ENCODE data around the gene KCNQ1.

KCNQ1 gene

DNA sequence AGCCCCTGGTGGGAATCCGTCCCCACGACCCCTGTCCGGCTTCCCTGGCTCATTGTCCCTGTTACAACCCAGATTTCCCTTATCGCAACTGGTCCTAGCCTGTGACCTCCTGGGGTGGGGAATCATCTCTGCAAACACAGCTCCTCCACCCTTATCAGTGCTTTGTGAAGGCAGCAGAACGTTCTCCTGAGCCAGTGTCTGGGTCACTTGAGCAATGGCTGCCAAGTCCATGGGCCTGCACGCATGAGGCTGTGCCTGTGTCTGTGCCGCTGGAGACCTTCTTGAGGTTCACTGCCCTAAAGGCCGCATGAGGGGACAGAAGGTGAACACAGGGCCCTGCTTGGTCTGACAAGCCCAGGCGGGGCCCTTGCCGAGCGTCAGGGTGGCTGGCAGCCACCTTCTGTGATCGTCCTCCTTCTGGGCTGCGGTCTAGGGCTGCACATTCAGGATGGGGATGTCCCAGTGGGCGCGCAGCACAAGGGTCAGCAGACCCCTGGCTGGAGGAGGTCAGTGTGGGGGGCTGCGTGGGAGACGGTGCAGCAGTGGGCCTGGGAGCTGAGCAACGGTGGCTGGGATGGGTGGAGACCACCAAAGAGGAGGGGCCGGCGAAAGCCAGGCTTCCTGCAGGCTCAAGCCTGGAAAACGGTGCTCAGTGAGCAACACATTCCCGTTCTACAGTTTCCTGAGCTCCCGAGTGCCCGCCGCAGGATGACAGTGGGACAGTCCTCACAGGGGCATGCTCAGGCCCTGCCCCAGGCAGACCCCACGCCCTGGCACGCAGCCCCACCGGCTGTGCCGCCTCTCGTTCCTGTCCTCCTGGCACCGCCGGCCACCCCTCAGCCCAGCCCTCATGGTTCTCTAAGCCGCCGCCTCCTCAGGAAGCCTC is 366.6 kb downstream of the KCNQ1 start:
- TF ChIP-seq ISL1 (CRISPR knock-in tag; IDR thresholded peaks at IDR 0.05) (no peak), ZNF8 (CRISPR knock-in tag; IDR thresholded peaks at IDR 0.05) (no peak), ESRRG (CRISPR knock-in tag; IDR thresholded peaks at IDR 0.05) (no peak), TOX (CRISPR knock-in tag; IDR thresholded peaks at IDR 0.05; ENCODE audit: borderline replicate concordance) (no peak), SNAI2 (CRISPR knock-in tag; IDR thresholded peaks at IDR 0.05) (no peak), ZC3H10 (CRISPR knock-in tag; IDR thresholded peaks at IDR 0.05) (no peak), RARB (CRISPR knock-in tag; IDR thresholded peaks at IDR 0.05) (no peak), PPARA (CRISPR knock-in tag; IDR thresholded peaks at IDR 0.05; ENCODE audit: borderline replicate concordance) (no peak), TCF4 (CRISPR knock-in tag; IDR thresholded peaks at IDR 0.05; ENCODE audit: borderline replicate concordance) (no peak)
- TF ChIP-seq, protein P1, sequence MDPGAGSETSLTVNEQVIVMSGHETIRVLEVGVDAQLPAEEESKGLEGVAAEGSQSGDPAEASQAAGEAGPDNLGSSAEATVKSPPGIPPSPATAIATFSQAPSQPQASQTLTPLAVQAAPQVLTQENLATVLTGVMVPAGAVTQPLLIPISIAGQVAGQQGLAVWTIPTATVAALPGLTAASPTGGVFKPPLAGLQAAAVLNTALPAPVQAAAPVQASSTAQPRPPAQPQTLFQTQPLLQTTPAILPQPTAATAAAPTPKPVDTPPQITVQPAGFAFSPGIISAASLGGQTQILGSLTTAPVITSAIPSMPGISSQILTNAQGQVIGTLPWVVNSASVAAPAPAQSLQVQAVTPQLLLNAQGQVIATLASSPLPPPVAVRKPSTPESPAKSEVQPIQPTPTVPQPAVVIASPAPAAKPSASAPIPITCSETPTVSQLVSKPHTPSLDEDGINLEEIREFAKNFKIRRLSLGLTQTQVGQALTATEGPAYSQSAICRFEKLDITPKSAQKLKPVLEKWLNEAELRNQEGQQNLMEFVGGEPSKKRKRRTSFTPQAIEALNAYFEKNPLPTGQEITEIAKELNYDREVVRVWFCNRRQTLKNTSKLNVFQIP (CRISPR knock-in tag; IDR thresholded peaks at IDR 0.05; ENCODE audit: borderline replicate concordance, low read depth), result no peak
- TF ChIP-seq, protein P2, sequence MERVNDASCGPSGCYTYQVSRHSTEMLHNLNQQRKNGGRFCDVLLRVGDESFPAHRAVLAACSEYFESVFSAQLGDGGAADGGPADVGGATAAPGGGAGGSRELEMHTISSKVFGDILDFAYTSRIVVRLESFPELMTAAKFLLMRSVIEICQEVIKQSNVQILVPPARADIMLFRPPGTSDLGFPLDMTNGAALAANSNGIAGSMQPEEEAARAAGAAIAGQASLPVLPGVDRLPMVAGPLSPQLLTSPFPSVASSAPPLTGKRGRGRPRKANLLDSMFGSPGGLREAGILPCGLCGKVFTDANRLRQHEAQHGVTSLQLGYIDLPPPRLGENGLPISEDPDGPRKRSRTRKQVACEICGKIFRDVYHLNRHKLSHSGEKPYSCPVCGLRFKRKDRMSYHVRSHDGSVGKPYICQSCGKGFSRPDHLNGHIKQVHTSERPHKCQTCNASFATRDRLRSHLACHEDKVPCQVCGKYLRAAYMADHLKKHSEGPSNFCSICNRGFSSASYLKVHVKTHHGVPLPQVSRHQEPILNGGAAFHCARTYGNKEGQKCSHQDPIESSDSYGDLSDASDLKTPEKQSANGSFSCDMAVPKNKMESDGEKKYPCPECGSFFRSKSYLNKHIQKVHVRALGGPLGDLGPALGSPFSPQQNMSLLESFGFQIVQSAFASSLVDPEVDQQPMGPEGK (CRISPR knock-in tag; IDR thresholded peaks at IDR 0.05; ENCODE audit: borderline replicate concordance), result no peak
- TF ChIP-seq, protein P3, sequence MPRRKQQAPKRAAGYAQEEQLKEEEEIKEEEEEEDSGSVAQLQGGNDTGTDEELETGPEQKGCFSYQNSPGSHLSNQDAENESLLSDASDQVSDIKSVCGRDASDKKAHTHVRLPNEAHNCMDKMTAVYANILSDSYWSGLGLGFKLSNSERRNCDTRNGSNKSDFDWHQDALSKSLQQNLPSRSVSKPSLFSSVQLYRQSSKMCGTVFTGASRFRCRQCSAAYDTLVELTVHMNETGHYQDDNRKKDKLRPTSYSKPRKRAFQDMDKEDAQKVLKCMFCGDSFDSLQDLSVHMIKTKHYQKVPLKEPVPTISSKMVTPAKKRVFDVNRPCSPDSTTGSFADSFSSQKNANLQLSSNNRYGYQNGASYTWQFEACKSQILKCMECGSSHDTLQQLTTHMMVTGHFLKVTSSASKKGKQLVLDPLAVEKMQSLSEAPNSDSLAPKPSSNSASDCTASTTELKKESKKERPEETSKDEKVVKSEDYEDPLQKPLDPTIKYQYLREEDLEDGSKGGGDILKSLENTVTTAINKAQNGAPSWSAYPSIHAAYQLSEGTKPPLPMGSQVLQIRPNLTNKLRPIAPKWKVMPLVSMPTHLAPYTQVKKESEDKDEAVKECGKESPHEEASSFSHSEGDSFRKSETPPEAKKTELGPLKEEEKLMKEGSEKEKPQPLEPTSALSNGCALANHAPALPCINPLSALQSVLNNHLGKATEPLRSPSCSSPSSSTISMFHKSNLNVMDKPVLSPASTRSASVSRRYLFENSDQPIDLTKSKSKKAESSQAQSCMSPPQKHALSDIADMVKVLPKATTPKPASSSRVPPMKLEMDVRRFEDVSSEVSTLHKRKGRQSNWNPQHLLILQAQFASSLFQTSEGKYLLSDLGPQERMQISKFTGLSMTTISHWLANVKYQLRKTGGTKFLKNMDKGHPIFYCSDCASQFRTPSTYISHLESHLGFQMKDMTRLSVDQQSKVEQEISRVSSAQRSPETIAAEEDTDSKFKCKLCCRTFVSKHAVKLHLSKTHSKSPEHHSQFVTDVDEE (CRISPR knock-in tag; IDR thresholded peaks at IDR 0.05), result no peak
- no peak for ATAC-seq

DNA sequence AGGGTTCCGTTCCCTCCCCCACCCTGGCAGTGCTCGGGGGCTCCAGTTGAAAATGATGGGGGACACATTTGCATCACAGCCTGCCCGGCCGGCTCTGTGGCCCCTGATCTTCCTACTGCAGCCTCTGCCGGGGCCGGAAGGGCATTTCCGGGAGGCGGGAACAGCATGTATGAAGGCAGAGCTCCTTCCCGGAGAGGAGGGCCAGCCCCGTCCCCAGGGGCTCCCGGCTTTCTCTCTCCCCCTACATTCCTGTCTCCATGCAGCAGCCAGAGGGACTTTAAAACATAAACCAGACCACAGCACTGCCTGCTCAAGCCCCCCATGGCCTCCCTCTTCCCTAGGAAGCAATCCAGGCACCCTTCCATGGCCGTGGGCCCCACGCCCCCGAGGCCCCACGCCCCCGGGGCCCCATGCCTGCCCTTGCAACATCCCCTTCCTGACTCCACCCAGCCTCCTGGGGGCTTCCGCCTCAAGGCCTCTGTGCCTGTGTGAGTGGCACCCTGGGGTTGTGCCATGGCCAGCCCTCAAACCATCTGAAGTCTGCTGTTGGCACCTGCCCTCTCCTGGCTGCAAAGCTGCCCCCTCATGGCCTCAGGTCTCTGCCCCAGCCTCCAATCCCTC is 367.7 kb downstream of the KCNQ1 start:
- ATAC-seq, result no peak
- TF ChIP-seq ZNF8 (CRISPR knock-in tag; IDR thresholded peaks at IDR 0.05) (no peak), ZNF70 (CRISPR knock-in tag; IDR thresholded peaks at IDR 0.05) (no peak), SNAI2 (CRISPR knock-in tag; IDR thresholded peaks at IDR 0.05) (no peak), ZFP30 (CRISPR knock-in tag; IDR thresholded peaks at IDR 0.05) (no peak), ESRRG (CRISPR knock-in tag; IDR thresholded peaks at IDR 0.05) (no peak), ISL1 (CRISPR knock-in tag; IDR thresholded peaks at IDR 0.05) (no peak), TCF4 (CRISPR knock-in tag; IDR thresholded peaks at IDR 0.05; ENCODE audit: borderline replicate concordance) (no peak), CSDC2 (CRISPR knock-in tag; IDR thresholded peaks at IDR 0.05) (no peak), BACH2 (CRISPR knock-in tag; IDR thresholded peaks at IDR 0.05; ENCODE audit: borderline replicate concordance) (no peak), ZC3H10 (CRISPR knock-in tag; IDR thresholded peaks at IDR 0.05) (no peak), ZFP3 (CRISPR knock-in tag; IDR thresholded peaks at IDR 0.05) (no peak), PPARA (CRISPR knock-in tag; IDR thresholded peaks at IDR 0.05; ENCODE audit: borderline replicate concordance) (no peak)
- TF ChIP-seq, protein P1 (CRISPR knock-in tag; IDR thresholded peaks at IDR 0.05; ENCODE audit: borderline replicate concordance, low read depth), result no peak
- TF ChIP-seq, protein P3 (CRISPR knock-in tag; IDR thresholded peaks at IDR 0.05), result no peak
- TF ChIP-seq, protein P2 (CRISPR knock-in tag; IDR thresholded peaks at IDR 0.05; ENCODE audit: borderline replicate concordance), result no peak
- TF ChIP-seq, protein P4, sequence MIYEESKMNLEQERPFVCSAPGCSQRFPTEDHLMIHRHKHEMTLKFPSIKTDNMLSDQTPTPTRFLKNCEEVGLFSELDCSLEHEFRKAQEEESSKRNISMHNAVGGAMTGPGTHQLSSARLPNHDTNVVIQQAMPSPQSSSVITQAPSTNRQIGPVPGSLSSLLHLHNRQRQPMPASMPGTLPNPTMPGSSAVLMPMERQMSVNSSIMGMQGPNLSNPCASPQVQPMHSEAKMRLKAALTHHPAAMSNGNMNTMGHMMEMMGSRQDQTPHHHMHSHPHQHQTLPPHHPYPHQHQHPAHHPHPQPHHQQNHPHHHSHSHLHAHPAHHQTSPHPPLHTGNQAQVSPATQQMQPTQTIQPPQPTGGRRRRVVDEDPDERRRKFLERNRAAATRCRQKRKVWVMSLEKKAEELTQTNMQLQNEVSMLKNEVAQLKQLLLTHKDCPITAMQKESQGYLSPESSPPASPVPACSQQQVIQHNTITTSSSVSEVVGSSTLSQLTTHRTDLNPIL (CRISPR knock-in tag; IDR thresholded peaks at IDR 0.05; ENCODE audit: low read depth), result no peak
- TF ChIP-seq, protein P5, sequence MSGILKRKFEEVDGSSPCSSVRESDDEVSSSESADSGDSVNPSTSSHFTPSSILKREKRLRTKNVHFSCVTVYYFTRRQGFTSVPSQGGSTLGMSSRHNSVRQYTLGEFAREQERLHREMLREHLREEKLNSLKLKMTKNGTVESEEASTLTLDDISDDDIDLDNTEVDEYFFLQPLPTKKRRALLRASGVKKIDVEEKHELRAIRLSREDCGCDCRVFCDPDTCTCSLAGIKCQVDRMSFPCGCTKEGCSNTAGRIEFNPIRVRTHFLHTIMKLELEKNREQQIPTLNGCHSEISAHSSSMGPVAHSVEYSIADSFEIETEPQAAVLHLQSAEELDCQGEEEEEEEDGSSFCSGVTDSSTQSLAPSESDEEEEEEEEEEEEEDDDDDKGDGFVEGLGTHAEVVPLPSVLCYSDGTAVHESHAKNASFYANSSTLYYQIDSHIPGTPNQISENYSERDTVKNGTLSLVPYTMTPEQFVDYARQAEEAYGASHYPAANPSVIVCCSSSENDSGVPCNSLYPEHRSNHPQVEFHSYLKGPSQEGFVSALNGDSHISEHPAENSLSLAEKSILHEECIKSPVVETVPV (CRISPR knock-in tag; IDR thresholded peaks at IDR 0.05), result no peak

Data from SK-N-SH treated with all-trans-retinoic acid at 6 μM for 48 hours (cell line).